ENCODE data around the gene MED25.

GRCh38 chr19:49858088-49858985 lies 40.2 kb downstream of the MED25 start:
- TF ChIP-seq CTCF (conservative IDR thresholded peaks at IDR 0.05) (no peak), EZH2 (IDR thresholded peaks at IDR 0.05; ENCODE audit: low read depth) (no peak)
